Measurements from ENCODE around the gene RUSC1.

DNA sequence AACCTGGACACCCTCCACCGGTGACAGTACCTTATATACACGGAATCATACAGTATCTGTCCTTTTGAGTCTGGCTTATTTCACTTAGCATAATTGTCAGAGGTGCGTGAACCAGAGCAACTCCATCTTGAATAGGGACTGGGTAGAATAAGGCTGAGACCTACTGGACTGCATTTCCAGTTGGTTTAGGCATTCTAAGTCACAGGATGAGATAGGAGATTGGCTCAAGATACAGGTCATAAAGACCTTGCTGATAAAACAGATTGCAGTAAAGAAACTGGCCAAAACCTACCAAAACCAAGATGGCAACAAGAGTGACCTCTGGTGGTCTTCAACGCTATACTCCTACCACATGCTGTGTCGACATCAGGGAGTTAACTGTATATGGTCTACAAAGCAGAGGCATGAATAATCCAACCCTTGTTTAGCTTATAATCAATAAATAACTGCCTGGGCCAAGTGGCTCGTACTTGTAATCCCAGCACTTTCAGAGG lies 13.4 kb upstream of the RUSC1 start:
- TF ChIP-seq, protein P1, sequence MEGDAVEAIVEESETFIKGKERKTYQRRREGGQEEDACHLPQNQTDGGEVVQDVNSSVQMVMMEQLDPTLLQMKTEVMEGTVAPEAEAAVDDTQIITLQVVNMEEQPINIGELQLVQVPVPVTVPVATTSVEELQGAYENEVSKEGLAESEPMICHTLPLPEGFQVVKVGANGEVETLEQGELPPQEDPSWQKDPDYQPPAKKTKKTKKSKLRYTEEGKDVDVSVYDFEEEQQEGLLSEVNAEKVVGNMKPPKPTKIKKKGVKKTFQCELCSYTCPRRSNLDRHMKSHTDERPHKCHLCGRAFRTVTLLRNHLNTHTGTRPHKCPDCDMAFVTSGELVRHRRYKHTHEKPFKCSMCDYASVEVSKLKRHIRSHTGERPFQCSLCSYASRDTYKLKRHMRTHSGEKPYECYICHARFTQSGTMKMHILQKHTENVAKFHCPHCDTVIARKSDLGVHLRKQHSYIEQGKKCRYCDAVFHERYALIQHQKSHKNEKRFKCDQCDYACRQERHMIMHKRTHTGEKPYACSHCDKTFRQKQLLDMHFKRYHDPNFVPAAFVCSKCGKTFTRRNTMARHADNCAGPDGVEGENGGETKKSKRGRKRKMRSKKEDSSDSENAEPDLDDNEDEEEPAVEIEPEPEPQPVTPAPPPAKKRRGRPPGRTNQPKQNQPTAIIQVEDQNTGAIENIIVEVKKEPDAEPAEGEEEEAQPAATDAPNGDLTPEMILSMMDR (IDR thresholded peaks at IDR 0.05), result peak in 4 of 6 experiments; percentile 34 to 51 (median 42)
- TF ChIP-seq POLR2A (IDR thresholded peaks at IDR 0.05), result no peak

All from adrenal gland (tissue), 5 donors.